Keratinocyte (primary cell): ENCODE data around the gene MED12L. TPM values are rescaled to one million over a fixed set of nuclear protein-coding genes. Genes with fewer than 3 reads are reported as not detected.

Source experiments
- DNase-seq: peaks from one replicate; pipeline ENCODE4 v3.0.0-alpha.2; 2011; ENCODE audit warnings: low read depth, missing footprints, low spot score
- FAIRE-seq: peaks from 2 replicates; lab custom pipeline; 2011; peaks lifted over from hg19 to GRCh38; lab: Jason Lieb, UNC
- H2AFZ ChIP-seq: 2 replicates; pipeline ENCODE4 v1.6.0; 2012; ENCODE audit warnings: low read length, control low read depth, inconsistent platforms; ENCODE audit not compliant: control insufficient read depth
- H3K27ac ChIP-seq: 2 replicates; pipeline ENCODE4 v1.5.1; 2011; ENCODE audit warnings: low read length; ENCODE audit not compliant: control insufficient read depth, insufficient read depth
- H3K27me3 ChIP-seq: 3 replicates; pipeline ENCODE4 v1.6.0; 2011; ENCODE audit warnings: low read length; ENCODE audit not compliant: control insufficient read depth, insufficient read depth; ENCODE audit errors: extremely low read depth
- H3K36me3 ChIP-seq, 2 experiments: 2 replicates in 1 of 2; 3 replicates in 1 of 2; pipeline ENCODE4 v1.5.1; 2011; ENCODE audit warnings: low read length in 2 of 2, mild to moderate bottlenecking in 1 of 2; ENCODE audit not compliant: control insufficient read depth in 2 of 2, insufficient read depth in 2 of 2; ENCODE audit errors: extremely low read depth in 1 of 2
- H3K4me1 ChIP-seq: 3 replicates; pipeline ENCODE4 v1.5.1; 2011; ENCODE audit warnings: low read length; ENCODE audit not compliant: control insufficient read depth, insufficient read depth; ENCODE audit errors: extremely low read depth
- H3K4me2 ChIP-seq: 3 replicates; pipeline ENCODE4 v1.6.0; 2011; ENCODE audit warnings: low read depth, low read length; ENCODE audit not compliant: control insufficient read depth, insufficient read depth; ENCODE audit errors: extremely low read depth
- H3K4me3 ChIP-seq, 3 experiments: fragments of 200-600 bp in 1 of 3; sonication (generic) in 1 of 3; 2 replicates in 2 of 3; 3 replicates in 1 of 3; pipeline ENCODE4 v1.5.1; 2011 to 2016; ENCODE audit warnings: low read length in 3 of 3, mild to moderate bottlenecking in 3 of 3, control low read depth in 2 of 3, inconsistent platforms in 1 of 3, low read depth in 1 of 3, mixed read lengths in 1 of 3, mixed run types in 1 of 3, moderate library complexity in 1 of 3; ENCODE audit not compliant: control insufficient read depth in 2 of 3, insufficient read depth in 2 of 3; ENCODE audit errors: extremely low read depth in 1 of 3
- H3K79me2 ChIP-seq: 2 replicates; pipeline ENCODE4 v1.6.0; 2012; ENCODE audit warnings: low read length; ENCODE audit not compliant: control insufficient read depth, insufficient read depth
- H3K9ac ChIP-seq: 3 replicates; pipeline ENCODE4 v1.6.0; 2011; ENCODE audit warnings: low read length; ENCODE audit not compliant: control insufficient read depth, insufficient read depth; ENCODE audit errors: extremely low read depth
- H3K9me1 ChIP-seq: 3 replicates; pipeline ENCODE4 v1.6.0; 2011; ENCODE audit warnings: low read length; ENCODE audit not compliant: control insufficient read depth, insufficient read depth; ENCODE audit errors: extremely low read depth
- H3K9me3 ChIP-seq: 2 replicates; pipeline ENCODE4 v1.5.1; 2012; ENCODE audit warnings: low read depth, low read length; ENCODE audit not compliant: control insufficient read depth
- H4K20me1 ChIP-seq: 3 replicates; pipeline ENCODE4 v1.6.0; 2011; ENCODE audit warnings: low read length; ENCODE audit not compliant: control insufficient read depth, insufficient read depth; ENCODE audit errors: extremely low read depth
- CTCF ChIP-seq, 3 experiments: IDR thresholded peaks in 1 of 3; conservative IDR thresholded peaks in 1 of 3; optimal IDR thresholded peaks in 1 of 3; 2 replicates in 2 of 3; 3 replicates in 1 of 3; pipeline versions ENCODE3 to v1.5.1; 2011; ENCODE audit warnings: low read length in 3 of 3, mild to moderate bottlenecking in 3 of 3, moderate library complexity in 2 of 3, control low read depth in 1 of 3, inconsistent platforms in 1 of 3; ENCODE audit not compliant: insufficient read depth in 2 of 3; ENCODE audit errors: extremely low read depth in 1 of 3
- EZH2 ChIP-seq: IDR thresholded peaks from one replicate; pipeline ENCODE4 v1.6.1; 2012; ENCODE audit warnings: inconsistent platforms, mild to moderate bottlenecking, low read length, moderate library complexity
- dilution Hi-C: fragments of 300-500 bp; cut with MboI; formaldehyde crosslinking; loops from one replicate; pipeline ENCODE4 v1.7.0; 2020; ENCODE audit warnings: low sequenced_read_pairs; ENCODE audit not compliant: extremely low pct_ligation_motif_present
- polyA minus RNA-seq, 3 experiments: library from RNA; depleted of rRNA, polyadenylated mRNA; stranded (reverse); fragments of >200 nt; gene quantifications; 1 replicate in 1 of 3; 2 replicates in 1 of 3; 3 replicates in 1 of 3; pipeline ENCODE4 v1.2.3, GENCODE V29; 2011
- polyA plus RNA-seq, 5 experiments: library from polyadenylated mRNA; depleted of rRNA in 3 of 5; stranded (reverse) in 3 of 5; stranded (forward) in 1 of 5; unstranded in 1 of 5; fragments of >200 nt; gene quantifications; 1 replicate in 1 of 5; 2 replicates in 3 of 5; 3 replicates in 1 of 5; pipeline versions ENCODE4 v1.2.1 to v1.2.3, GENCODE V29; 2011 to 2012; ENCODE audit warnings: missing spikeins in 2 of 5, low read depth in 1 of 5, low replicate concordance in 1 of 5

Gene MED12L
- polyA plus RNA-seq, result 0.04 to 0.36 TPM (median 0.04 TPM) in 3 replicates
- 0.04 TPM for polyA plus RNA-seq (2011; ENCODE audit: low read depth)
- 0.05 and 0.09 TPM in 2 replicates for polyA plus RNA-seq (2011; cell fraction: cytosol; rRNA removed)
- 0.13 and 0.32 TPM in 2 replicates for polyA plus RNA-seq (2011; cell fraction: nucleus; rRNA removed)
- 0.02 TPM in 1 of 2 replicates, not detected in the other for polyA plus RNA-seq (2012; ENCODE audit: low replicate concordance)
- 0.35 to 2.4 TPM in 2 of 3 replicates, not detected in the other for polyA minus RNA-seq
- polyA minus RNA-seq (2011; cell fraction: cytosol; rRNA and poly(A)+ RNA removed), result not detected
- polyA minus RNA-seq (2011; cell fraction: nucleus; rRNA and poly(A)+ RNA removed), result 0.95 and 1.2 TPM in 2 replicates

GRCh38 chr3:151085227-151085888, at the start of gene MED12L:
TSS of gene MED12L (plus strand) at chr3:151085664. CDS start at chr3:151086927, 1,263 bp downstream.
- Histone ChIP-seq H3K27ac (no peak within 1 kb of the TSS), H2AFZ (peak within 1 kb of the TSS; percentile 49), H3K4me3 (peak within 1 kb of the TSS; percentile 34 to 61 (median 57)), H3K4me1 (peaks cover 6% of the 10 kb centered on the region), H3K9ac (no peak within 1 kb of the TSS), H3K4me2 (peak within 1 kb of the TSS; percentile 73), H3K27me3 (peaks cover 63% of the 10 kb centered on the region), H4K20me1 (no peaks in the 10 kb centered on the region), H3K9me3 (no peaks in the 10 kb centered on the region), H3K36me3 (no peaks in the 10 kb centered on the region), H3K79me2 (no peaks in the 10 kb centered on the region), H3K9me1 (no peaks in the 10 kb centered on the region)
- FAIRE-seq, result no peak
- dilution Hi-C loops, result no loop called here
- peak in 1 of 3 experiments; percentile 12 for TF ChIP-seq CTCF (optimal IDR thresholded peaks at IDR 0.05 in 1 of 3, IDR thresholded peaks at IDR 0.05 in 1 of 3, conservative IDR thresholded peaks at IDR 0.05 in 1 of 3; ENCODE audit: extremely low read depth in 1 of 3, insufficient read depth in 2 of 3, low read length in 3 of 3)
- TF ChIP-seq EZH2, result no peak
- DNase-seq, result no peak

- H3K27me3 ChIP-seq, result no peaks in the 10 kb centered on the region
- no peak overlapping the region for H3K27ac ChIP-seq
- peaks cover 8% of the 10 kb centered on the region for H3K4me1 ChIP-seq
- H3K4me3 ChIP-seq, result no peak overlapping the region
- dilution Hi-C loops, result no loop called here
- H3K9ac ChIP-seq, result no peak overlapping the region
- H4K20me1 ChIP-seq, result no peaks in the 10 kb centered on the region
- peak; percentile 46 for FAIRE-seq
- no peaks in the 10 kb centered on the region for H3K9me3 ChIP-seq
- no peaks in the 10 kb centered on the region for H3K36me3 ChIP-seq
- no peak for TF ChIP-seq CTCF (optimal IDR thresholded peaks at IDR 0.05 in 1 of 3, IDR thresholded peaks at IDR 0.05 in 1 of 3, conservative IDR thresholded peaks at IDR 0.05 in 1 of 3; ENCODE audit: extremely low read depth in 1 of 3, insufficient read depth in 2 of 3, low read length in 3 of 3)
- no peak for TF ChIP-seq EZH2
- no peaks in the 10 kb centered on the region for H3K9me1 ChIP-seq
- peak overlapping the region; percentile 22 for H3K4me2 ChIP-seq
- DNase-seq, result no peak
- H3K79me2 ChIP-seq, result no peaks in the 10 kb centered on the region
- H2AFZ ChIP-seq, result no peak overlapping the region
These were observed 47.6 kb upstream of the MED12L start for GRCh38 chr3:151037746-151038477.
